H1 (cell line): ENCODE measurements around the gene DDX60. TPM values are rescaled to one million over a fixed set of nuclear protein-coding genes. Genes with fewer than 3 reads are reported as not detected.

Experiments used
- PHF8 ChIP-seq: fragments of 200-600 bp; sonication (generic); conservative IDR thresholded peaks from 2 replicates; pipeline ENCODE4 v1.7.1; 2012; ENCODE audit warnings: low read depth, mild to moderate bottlenecking, inconsistent platforms, low read length, moderate library complexity
- RNF2 ChIP-seq: fragments of 200-900, 300-1000 bp; sonication (generic); IDR thresholded peaks from 2 replicates; pipeline ENCODE4 v1.7.1; 2016; ENCODE audit warnings: borderline replicate concordance, low read depth, mild to moderate bottlenecking, antibody characterized with exemption, low read length; ENCODE audit not compliant: poor library complexity, severe bottlenecking; ENCODE audit errors: missing control alignments
- SIN3A ChIP-seq, 2 experiments: IDR thresholded peaks in 1 of 2; conservative IDR thresholded peaks in 1 of 2; 2 replicates each; pipeline ENCODE4 v1.6.1; 2011 to 2012; ENCODE audit warnings: low read length in 2 of 2, improper control_type of control experiment in 1 of 2, low read depth in 1 of 2, mild to moderate bottlenecking in 1 of 2
- TAF1 ChIP-seq: IDR thresholded peaks from 2 replicates; pipeline ENCODE4 v1.6.1; 2011; ENCODE audit warnings: mild to moderate bottlenecking, low read depth, low read length
- polyA plus RNA-seq, 7 experiments: library from polyadenylated mRNA; depleted of rRNA in 3 of 7; stranded (reverse) in 5 of 7; unstranded in 2 of 7; fragments of >200 nt in 5 of 7; fragments of 200-250 nt in 2 of 7; gene quantifications; 1 replicate in 5 of 7; 2 replicates in 1 of 7; 4 replicates in 1 of 7; pipeline versions ENCODE4 v1.2.1 to v1.2.3, GENCODE V29; 2011 to 2013; ENCODE audit warnings: missing spikeins in 2 of 7, mixed read lengths in 2 of 7
- total RNA-seq: library from RNA; stranded (reverse); fragmentation: NEBNext Ultra II Directional; extraction: Animal tissue kit (Norgen Biotek cat#: 25700); gene quantifications from 2 replicates; pipeline ENCODE4 v1.2.1, GENCODE V29; 2021
- TF ChIP-seq, protein P1 (sequence below): fragments of 300-600 bp; sonication (generic); IDR thresholded peaks from 2 replicates; pipeline ENCODE4 v1.7.1; 2012; ENCODE audit warnings: low read length, moderate library complexity, mild to moderate bottlenecking, inconsistent platforms; ENCODE audit not compliant: insufficient replicate concordance

DDX60 gene
- total and polyA plus RNA-seq, 2 of the 8 experiments (the other 6 are each of a cell fraction or from before 2014, with no cell fraction given), result 1.00 to 1.6 TPM

DNA sequence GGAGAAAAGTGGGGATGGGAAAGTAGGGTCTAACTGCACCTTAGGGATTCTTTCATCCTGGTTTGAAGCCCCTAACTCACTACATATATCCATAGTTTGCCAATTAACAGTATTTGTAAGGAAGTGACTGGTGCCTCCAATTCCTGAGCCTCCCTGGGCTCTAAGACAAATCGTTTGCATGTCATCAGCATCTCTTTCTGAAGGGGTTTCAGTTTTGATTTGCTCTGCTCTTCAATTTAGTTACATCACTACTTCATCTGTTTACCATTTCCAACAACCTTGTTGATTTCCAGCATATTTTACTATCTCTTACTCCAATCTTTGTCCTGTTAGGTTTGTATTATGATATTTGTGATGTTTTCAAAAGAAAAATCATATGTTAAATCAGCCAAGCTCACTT lies 15.5 kb upstream of the DDX60 start (continued):
- TF ChIP-seq, protein P1, sequence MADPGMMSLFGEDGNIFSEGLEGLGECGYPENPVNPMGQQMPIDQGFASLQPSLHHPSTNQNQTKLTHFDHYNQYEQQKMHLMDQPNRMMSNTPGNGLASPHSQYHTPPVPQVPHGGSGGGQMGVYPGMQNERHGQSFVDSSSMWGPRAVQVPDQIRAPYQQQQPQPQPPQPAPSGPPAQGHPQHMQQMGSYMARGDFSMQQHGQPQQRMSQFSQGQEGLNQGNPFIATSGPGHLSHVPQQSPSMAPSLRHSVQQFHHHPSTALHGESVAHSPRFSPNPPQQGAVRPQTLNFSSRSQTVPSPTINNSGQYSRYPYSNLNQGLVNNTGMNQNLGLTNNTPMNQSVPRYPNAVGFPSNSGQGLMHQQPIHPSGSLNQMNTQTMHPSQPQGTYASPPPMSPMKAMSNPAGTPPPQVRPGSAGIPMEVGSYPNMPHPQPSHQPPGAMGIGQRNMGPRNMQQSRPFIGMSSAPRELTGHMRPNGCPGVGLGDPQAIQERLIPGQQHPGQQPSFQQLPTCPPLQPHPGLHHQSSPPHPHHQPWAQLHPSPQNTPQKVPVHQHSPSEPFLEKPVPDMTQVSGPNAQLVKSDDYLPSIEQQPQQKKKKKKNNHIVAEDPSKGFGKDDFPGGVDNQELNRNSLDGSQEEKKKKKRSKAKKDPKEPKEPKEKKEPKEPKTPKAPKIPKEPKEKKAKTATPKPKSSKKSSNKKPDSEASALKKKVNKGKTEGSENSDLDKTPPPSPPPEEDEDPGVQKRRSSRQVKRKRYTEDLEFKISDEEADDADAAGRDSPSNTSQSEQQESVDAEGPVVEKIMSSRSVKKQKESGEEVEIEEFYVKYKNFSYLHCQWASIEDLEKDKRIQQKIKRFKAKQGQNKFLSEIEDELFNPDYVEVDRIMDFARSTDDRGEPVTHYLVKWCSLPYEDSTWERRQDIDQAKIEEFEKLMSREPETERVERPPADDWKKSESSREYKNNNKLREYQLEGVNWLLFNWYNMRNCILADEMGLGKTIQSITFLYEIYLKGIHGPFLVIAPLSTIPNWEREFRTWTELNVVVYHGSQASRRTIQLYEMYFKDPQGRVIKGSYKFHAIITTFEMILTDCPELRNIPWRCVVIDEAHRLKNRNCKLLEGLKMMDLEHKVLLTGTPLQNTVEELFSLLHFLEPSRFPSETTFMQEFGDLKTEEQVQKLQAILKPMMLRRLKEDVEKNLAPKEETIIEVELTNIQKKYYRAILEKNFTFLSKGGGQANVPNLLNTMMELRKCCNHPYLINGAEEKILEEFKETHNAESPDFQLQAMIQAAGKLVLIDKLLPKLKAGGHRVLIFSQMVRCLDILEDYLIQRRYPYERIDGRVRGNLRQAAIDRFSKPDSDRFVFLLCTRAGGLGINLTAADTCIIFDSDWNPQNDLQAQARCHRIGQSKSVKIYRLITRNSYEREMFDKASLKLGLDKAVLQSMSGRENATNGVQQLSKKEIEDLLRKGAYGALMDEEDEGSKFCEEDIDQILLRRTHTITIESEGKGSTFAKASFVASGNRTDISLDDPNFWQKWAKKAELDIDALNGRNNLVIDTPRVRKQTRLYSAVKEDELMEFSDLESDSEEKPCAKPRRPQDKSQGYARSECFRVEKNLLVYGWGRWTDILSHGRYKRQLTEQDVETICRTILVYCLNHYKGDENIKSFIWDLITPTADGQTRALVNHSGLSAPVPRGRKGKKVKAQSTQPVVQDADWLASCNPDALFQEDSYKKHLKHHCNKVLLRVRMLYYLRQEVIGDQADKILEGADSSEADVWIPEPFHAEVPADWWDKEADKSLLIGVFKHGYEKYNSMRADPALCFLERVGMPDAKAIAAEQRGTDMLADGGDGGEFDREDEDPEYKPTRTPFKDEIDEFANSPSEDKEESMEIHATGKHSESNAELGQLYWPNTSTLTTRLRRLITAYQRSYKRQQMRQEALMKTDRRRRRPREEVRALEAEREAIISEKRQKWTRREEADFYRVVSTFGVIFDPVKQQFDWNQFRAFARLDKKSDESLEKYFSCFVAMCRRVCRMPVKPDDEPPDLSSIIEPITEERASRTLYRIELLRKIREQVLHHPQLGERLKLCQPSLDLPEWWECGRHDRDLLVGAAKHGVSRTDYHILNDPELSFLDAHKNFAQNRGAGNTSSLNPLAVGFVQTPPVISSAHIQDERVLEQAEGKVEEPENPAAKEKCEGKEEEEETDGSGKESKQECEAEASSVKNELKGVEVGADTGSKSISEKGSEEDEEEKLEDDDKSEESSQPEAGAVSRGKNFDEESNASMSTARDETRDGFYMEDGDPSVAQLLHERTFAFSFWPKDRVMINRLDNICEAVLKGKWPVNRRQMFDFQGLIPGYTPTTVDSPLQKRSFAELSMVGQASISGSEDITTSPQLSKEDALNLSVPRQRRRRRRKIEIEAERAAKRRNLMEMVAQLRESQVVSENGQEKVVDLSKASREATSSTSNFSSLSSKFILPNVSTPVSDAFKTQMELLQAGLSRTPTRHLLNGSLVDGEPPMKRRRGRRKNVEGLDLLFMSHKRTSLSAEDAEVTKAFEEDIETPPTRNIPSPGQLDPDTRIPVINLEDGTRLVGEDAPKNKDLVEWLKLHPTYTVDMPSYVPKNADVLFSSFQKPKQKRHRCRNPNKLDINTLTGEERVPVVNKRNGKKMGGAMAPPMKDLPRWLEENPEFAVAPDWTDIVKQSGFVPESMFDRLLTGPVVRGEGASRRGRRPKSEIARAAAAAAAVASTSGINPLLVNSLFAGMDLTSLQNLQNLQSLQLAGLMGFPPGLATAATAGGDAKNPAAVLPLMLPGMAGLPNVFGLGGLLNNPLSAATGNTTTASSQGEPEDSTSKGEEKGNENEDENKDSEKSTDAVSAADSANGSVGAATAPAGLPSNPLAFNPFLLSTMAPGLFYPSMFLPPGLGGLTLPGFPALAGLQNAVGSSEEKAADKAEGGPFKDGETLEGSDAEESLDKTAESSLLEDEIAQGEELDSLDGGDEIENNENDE, result no peak
- TF ChIP-seq PHF8, result no peak
- TF ChIP-seq TAF1, result no peak
- TF ChIP-seq SIN3A (conservative IDR thresholded peaks at IDR 0.05 in 1 of 2, IDR thresholded peaks at IDR 0.05 in 1 of 2; ENCODE audit: low read depth in 1 of 2, low read length in 2 of 2), result no peak
- TF ChIP-seq RNF2, result no peak
- TF ChIP-seq, all 59 proteins: peak for 0
